GM23248 (cell line): ENCODE measurements around the gene TARDBP.

Experiments used
- EZH2 ChIP-seq: fragments of 200-600 bp; sonication (generic); IDR thresholded peaks from 2 replicates; pipeline ENCODE4 v1.6.1; 2018; ENCODE audit warnings: antibody characterized with exemption, mild to moderate bottlenecking; ENCODE audit not compliant: insufficient read depth, poor library complexity, severe bottlenecking
- EZH2phosphoT487 ChIP-seq: fragments of 200-600 bp; sonication (generic); IDR thresholded peaks from 2 replicates; pipeline ENCODE4 v1.6.1; 2018; ENCODE audit warnings: antibody characterized with exemption, moderate library complexity, mild to moderate bottlenecking, low read depth; ENCODE audit not compliant: insufficient read depth

DNA sequence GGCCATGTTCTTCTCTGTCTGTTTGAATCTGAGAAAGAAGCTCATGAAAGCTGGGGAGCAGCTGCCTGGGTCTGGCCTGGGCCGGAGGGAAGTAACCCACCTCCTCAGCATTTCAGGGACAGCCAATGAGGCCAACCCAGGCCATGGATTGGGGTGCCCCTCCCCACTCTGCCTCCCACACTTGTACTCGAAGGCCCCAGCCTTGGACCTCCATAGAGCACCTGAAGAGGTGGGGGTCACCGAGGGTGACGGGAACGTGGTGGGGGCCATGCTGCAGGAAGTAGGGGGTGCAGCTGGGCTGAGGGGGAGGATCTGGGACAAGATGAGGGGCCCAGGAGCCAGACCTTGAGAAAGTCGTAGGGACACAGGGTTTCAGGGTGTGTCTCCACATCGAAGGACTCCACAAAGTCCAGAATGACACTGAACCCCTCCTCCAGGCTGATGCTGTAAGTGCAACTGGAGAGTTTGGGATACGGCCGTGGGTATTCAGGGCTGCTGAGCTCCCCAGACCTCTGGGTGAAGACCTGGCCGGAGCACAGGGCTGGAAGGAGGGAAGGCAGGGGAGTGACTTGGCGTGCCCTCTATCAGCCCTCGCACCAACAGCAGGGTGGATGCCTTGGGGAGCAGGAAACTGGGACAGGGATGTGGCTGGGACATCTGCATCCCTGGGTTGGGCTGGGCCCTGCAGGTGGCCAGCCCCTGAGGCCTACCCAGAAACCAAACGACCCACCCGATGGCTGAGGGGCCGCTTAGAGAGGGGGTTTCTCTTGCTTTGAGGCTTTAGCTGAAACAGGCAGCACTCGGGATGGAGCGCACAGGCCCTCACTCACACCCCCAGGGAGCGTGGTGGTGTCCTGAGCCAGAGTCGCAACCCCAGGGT is 30.8 kb downstream of the TARDBP start:
- TF ChIP-seq EZH2 = no peak
- TF ChIP-seq EZH2phosphoT487 = no peak
